ENCODE results near the gene PARP4. TPM values are rescaled to one million over a fixed set of nuclear protein-coding genes. Genes with fewer than 3 reads are reported as not detected.

PARP4 gene
- total and polyA plus RNA-seq, 2 experiments from 2014 or later, result 12.9 to 32.9 TPM

DNA sequence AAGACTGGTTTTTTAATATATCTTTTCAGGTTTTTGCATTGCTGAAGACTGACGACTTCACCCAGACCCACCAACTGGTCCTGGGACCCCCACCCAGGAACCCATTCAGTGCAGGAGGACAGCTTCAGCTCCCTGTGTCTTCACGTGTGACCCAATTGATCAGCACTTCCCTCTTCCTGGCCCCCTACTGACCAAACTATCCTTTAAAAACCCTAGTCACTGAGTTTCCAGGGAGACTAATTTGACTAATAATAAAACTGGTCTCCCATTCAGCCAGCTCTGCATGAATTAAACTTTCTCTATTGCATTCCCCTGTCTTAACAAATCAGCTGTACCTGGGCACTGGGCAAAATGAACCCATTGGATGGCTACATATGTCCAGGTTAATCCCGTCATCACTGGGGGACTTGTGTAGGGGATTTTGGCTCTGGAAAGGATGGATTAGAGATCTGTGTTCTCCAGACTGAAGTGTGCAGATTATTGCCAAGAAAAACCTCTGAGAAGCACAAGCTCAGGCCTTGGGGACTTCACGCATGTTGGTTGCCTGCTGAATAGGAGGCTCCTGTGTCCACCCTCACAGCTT lies 16.3 kb upstream of the PARP4 start (continued):
- peak; percentile 51; the same call in 1 of the 2 replicates for TF ChIP-seq ZNF462 (CRISPR knock-in tag; IDR thresholded peaks at IDR 0.05)
- TF ChIP-seq EZH2phosphoT487 (IDR thresholded peaks at IDR 0.05; ENCODE audit: unreplicated experiment), result no peak
- TF ChIP-seq, protein P1, sequence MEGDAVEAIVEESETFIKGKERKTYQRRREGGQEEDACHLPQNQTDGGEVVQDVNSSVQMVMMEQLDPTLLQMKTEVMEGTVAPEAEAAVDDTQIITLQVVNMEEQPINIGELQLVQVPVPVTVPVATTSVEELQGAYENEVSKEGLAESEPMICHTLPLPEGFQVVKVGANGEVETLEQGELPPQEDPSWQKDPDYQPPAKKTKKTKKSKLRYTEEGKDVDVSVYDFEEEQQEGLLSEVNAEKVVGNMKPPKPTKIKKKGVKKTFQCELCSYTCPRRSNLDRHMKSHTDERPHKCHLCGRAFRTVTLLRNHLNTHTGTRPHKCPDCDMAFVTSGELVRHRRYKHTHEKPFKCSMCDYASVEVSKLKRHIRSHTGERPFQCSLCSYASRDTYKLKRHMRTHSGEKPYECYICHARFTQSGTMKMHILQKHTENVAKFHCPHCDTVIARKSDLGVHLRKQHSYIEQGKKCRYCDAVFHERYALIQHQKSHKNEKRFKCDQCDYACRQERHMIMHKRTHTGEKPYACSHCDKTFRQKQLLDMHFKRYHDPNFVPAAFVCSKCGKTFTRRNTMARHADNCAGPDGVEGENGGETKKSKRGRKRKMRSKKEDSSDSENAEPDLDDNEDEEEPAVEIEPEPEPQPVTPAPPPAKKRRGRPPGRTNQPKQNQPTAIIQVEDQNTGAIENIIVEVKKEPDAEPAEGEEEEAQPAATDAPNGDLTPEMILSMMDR (conservative IDR thresholded peaks at IDR 0.05; ENCODE audit: low read depth in 2 of 2), result 0 out of 4 replicates have a peak, but pooled peaks have one; percentile 4 to 30

DNA sequence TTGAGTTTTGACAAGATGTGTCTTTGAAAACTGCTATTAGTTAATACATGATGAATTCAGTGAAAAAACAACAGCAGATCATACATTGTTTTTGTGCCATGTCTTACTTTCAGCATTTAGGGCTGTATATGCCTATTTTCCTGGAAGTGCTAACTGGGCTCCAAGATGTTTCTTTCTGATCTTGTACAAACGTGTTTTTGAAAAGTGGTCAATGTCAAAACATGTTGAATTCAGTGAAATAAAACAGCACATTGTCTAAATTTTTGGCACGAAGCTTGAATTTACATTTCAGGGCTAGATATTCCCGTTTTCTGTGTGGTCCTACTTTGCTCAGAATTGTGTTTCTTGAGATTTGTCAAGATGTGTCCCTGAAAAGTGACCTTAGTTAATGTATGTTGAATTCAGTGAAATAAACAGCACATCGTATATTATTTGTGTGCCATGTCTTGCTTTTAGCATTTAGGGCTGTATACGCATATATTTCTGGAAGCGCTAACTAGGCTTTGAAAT lies 14.7 kb upstream of the PARP4 start:
- no peaks in the 10 kb centered on the region for H3K36me3 Mint-ChIP-seq (ENCODE audit: low read depth)
- Histone ChIP-seq H3K27ac (ENCODE audit: low read depth) (no peak overlapping the region), H3K4me1 (ENCODE audit: insufficient read depth) (peaks cover 25% of the 10 kb centered on the region), H3F3A (replicated peaks; ENCODE audit: low read depth) (no peaks in the 10 kb centered on the region), H4K20me1 (replicated peaks; ENCODE audit: insufficient read depth) (no peaks in the 10 kb centered on the region), H3K4me2 (no peak overlapping the region), H3K9me2 (ENCODE audit: insufficient read depth) (no peaks in the 10 kb centered on the region; the same call in 1 of the 2 replicates), H3K79me2 (replicated peaks; ENCODE audit: insufficient read depth) (no peaks in the 10 kb centered on the region), H2AFZ (no peak overlapping the region), H3K36me3 (ENCODE audit: insufficient read depth) (no peaks in the 10 kb centered on the region), H3K27me3 (ENCODE audit: insufficient read depth) (no peaks in the 10 kb centered on the region), H3K4me3 (no peak overlapping the region)
- DNase-seq (ENCODE audit: low spot score) (no peak), ATAC-seq (no peak)
- H3K4me3 Mint-ChIP-seq, result no peak overlapping the region
- H3K4me1 Mint-ChIP-seq, result peaks cover 28% of the 10 kb centered on the region
- peak overlapping the region; percentile 56; the same call in 1 of the 2 replicates for H3K27ac Mint-ChIP-seq
- no peaks in the 10 kb centered on the region for H3K9me3 Mint-ChIP-seq
- H3K27me3 Mint-ChIP-seq (ENCODE audit: insufficient read depth, low read depth, poor library complexity), result no peaks in the 10 kb centered on the region
- TF ChIP-seq REST (IDR thresholded peaks at IDR 0.05; ENCODE audit: unreplicated experiment), result no peak
- no peak for TF ChIP-seq POLR2AphosphoS5 (IDR thresholded peaks at IDR 0.05; ENCODE audit: low read depth)
- TF ChIP-seq, protein P1 (conservative IDR thresholded peaks at IDR 0.05; ENCODE audit: low read depth in 2 of 2), result no peak
- TF ChIP-seq EZH2phosphoT487 (IDR thresholded peaks at IDR 0.05; ENCODE audit: unreplicated experiment), result no peak
- no peak for TF ChIP-seq ZNF114 (CRISPR knock-in tag; IDR thresholded peaks at IDR 0.05)
- no peak for TF ChIP-seq ETS1 (IDR thresholded peaks at IDR 0.05)
- TF ChIP-seq CREB1 (CRISPR knock-in tag; IDR thresholded peaks at IDR 0.05; ENCODE audit: low read depth), result no peak
